NCI-H82 (cell line): ENCODE data around the gene DGCR8.

Source experiments
- DNase-seq: peaks from one replicate; lab custom pipeline; 2025; lab: John Stamatoyannopoulos, UW

The DGCR8 gene

GRCh38 chr22:20110359-20110985 is 30.4 kb downstream of the DGCR8 start:
- DNase-seq: no peak

GRCh38 chr22:20111045-20111688 is 31.1 kb downstream of the DGCR8 start:
- DNase-seq: peak; percentile 72

- peak; percentile 39 for DNase-seq
These were observed 31.9 kb downstream of the DGCR8 start for GRCh38 chr22:20111689-20112622.

GRCh38 chr22:20112623-20113511 is 32.8 kb downstream of the DGCR8 start:
- DNase-seq: no peak

GRCh38 chr22:20113551-20114310 is 33.7 kb downstream of the DGCR8 start:
- DNase-seq: no peak

GRCh38 chr22:20114506-20115475 is 34.8 kb downstream of the DGCR8 start:
- DNase-seq: no peak

GRCh38 chr22:20115691-20116375 is 35.8 kb downstream of the DGCR8 start, which contains the start of gene RANBP1:
RANBP1 (plus strand) TSS chr22:20116104; CDS start chr22:20116185, 81 bp downstream.
- DNase-seq: no peak

GRCh38 chr22:20116376-20116950 is 36.4 kb downstream of the DGCR8 start:
- DNase-seq: peak; percentile 55

GRCh38 chr22:20116951-20117632 is 37.1 kb downstream of the DGCR8 start, which contains the start of gene TRMT2A:
TRMT2A (minus strand) TSS chr22:20117226; CDS start chr22:20116906, 320 bp downstream.
- peak; percentile 97 for DNase-seq

- DNase-seq: peak; percentile 35
These were observed 37.7 kb downstream of the DGCR8 start for GRCh38 chr22:20117633-20118299.

- DNase-seq: peak; percentile 27
These were observed 38.4 kb downstream of the DGCR8 start for GRCh38 chr22:20118300-20119020.

- DNase-seq: no peak
These were observed 41.9 kb downstream of the DGCR8 start for GRCh38 chr22:20121856-20122415.

- DNase-seq: no peak
These were observed 43.5 kb downstream of the DGCR8 start for GRCh38 chr22:20123366-20124082.

- no peak for DNase-seq
These were observed 44.2 kb downstream of the DGCR8 start for GRCh38 chr22:20124083-20124787.
